ENCODE measurements around the gene PGBD2. TPM values are rescaled to one million over a fixed set of nuclear protein-coding genes. Genes with fewer than 3 reads are reported as not detected.

The PGBD2 gene
- total and polyA plus RNA-seq, 2 of the 4 experiments (the other 2 are of a cell fraction), result 4.8 to 6.8 TPM

GRCh38 chr1:248884632-248885295 is 21.3 kb upstream of the PGBD2 start:
- H3K27ac ChIP-seq (ENCODE audit: insufficient read depth, low read length), result no peak overlapping the region
- no peak overlapping the region for H2BK20ac ChIP-seq (ENCODE audit: low read depth, low read length)
- no peak overlapping the region for H4K8ac ChIP-seq (ENCODE audit: low read depth in 2 of 2, low read length in 2 of 2)
- no peaks in the 10 kb centered on the region for H3K79me1 ChIP-seq (ENCODE audit: low read depth in 1 of 2, low read length in 2 of 2)
- no peaks in the 10 kb centered on the region for H3K36me3 ChIP-seq (ENCODE audit: control insufficient read depth, insufficient read depth, low read length)
- no TSS peak for BruUV-seq (replicated peaks)
- no peak overlapping the region for H3K4me3 ChIP-seq (ENCODE audit: insufficient read depth, low read depth, low read length)
- in situ Hi-C loops (cut with MboI; ENCODE audit: low sequenced_read_pairs) (no loop called here), dilution Hi-C loops (cut with HindIII; ENCODE audit: low sequenced_read_pairs, unreplicated experiment) (no loop called here), intact Hi-C loops (cut with micrococcal nuclease) (no loop called here)
- H3K14ac ChIP-seq (replicated peaks; ENCODE audit: low read depth, low read length), result no peak overlapping the region
- H2AK9ac ChIP-seq (replicated peaks; ENCODE audit: low read depth, low read length, poor library complexity), result no peak overlapping the region
- H3K23ac ChIP-seq (ENCODE audit: low read depth, low read length), result no peak overlapping the region
- TF ChIP-seq USF2 (IDR thresholded peaks at IDR 0.05; ENCODE audit: low read depth, low read length) (no peak), CTCF (conservative IDR thresholded peaks at IDR 0.05; ENCODE audit: low read depth, low read length) (0 out of 2 replicates have a peak, but pooled peaks have one; percentile 8), ELK1 (IDR thresholded peaks at IDR 0.05; ENCODE audit: borderline replicate concordance, low read depth, low read length) (no peak), BHLHE40 (IDR thresholded peaks at IDR 0.05; ENCODE audit: low read depth, low read length) (no peak)
- no peak for ATAC-seq (ENCODE audit: low read depth)
- no peak overlapping the region for H3K18ac ChIP-seq (ENCODE audit: low read depth, low read length)
- no peak overlapping the region for H2AK5ac ChIP-seq (ENCODE audit: low read depth, low read length)
- no peaks in the 10 kb centered on the region for H3K4me1 ChIP-seq (ENCODE audit: control insufficient read depth, insufficient read depth, low read length)
- H2AFZ ChIP-seq (replicated peaks; ENCODE audit: low read length, poor library complexity), result no peak overlapping the region
- no peaks in the 10 kb centered on the region for H3K9me3 ChIP-seq (ENCODE audit: control insufficient read depth, insufficient read depth, low read length)
- H2BK15ac ChIP-seq (ENCODE audit: low read depth, low read length), result no peak overlapping the region
- H2BK5ac ChIP-seq (ENCODE audit: low read depth, low read length, poor library complexity, severe bottlenecking), result no peak overlapping the region
- no peaks in the 10 kb centered on the region for H3K9me1 ChIP-seq (ENCODE audit: insufficient read depth, low read length)
- H2BK120ac ChIP-seq (ENCODE audit: low read depth, low read length), result no peak overlapping the region
- no peak overlapping the region for H3K4ac ChIP-seq (ENCODE audit: low read depth, low read length)
- DNase-seq, result peak; percentile 36
- H3K9ac ChIP-seq (ENCODE audit: low read depth, low read length), result no peak overlapping the region
- ChIA-PET POLR2A (ENCODE audit: unreplicated experiment) (no interaction called here), CTCF (interaction anchor here (1.1 kb wide), 1 partner anchor 8 kb away, joined by 5 read pairs; no protein-coding TSS in a partner anchor)
- H3K27me3 ChIP-seq (ENCODE audit: control insufficient read depth, insufficient read depth, low read length), result peaks cover 2% of the 10 kb centered on the region; the same call in 1 of the 2 replicates
- no CpG with 5 or more reads among the region's 1 CpG for WGBS, 2 experiments (ENCODE audit: extremely low coverage in 2 of 2, insufficient read length in 1 of 2)
- H4K91ac ChIP-seq (ENCODE audit: insufficient read depth, low read depth, low read length), result no peak overlapping the region
- no peak overlapping the region for H3K56ac ChIP-seq (ENCODE audit: extremely low read depth, insufficient read depth, low read length)
- H4K5ac ChIP-seq (ENCODE audit: low read depth, low read length), result no peak overlapping the region
- no peaks in the 10 kb centered on the region for H4K20me1 ChIP-seq (ENCODE audit: insufficient read depth, low read length)
- H3K4me2 ChIP-seq (ENCODE audit: low read depth, low read length), result no peak overlapping the region

Data from IMR-90 (cell line).